ENCODE data around the gene ATP2B2.

ATP2B2 gene

DNA sequence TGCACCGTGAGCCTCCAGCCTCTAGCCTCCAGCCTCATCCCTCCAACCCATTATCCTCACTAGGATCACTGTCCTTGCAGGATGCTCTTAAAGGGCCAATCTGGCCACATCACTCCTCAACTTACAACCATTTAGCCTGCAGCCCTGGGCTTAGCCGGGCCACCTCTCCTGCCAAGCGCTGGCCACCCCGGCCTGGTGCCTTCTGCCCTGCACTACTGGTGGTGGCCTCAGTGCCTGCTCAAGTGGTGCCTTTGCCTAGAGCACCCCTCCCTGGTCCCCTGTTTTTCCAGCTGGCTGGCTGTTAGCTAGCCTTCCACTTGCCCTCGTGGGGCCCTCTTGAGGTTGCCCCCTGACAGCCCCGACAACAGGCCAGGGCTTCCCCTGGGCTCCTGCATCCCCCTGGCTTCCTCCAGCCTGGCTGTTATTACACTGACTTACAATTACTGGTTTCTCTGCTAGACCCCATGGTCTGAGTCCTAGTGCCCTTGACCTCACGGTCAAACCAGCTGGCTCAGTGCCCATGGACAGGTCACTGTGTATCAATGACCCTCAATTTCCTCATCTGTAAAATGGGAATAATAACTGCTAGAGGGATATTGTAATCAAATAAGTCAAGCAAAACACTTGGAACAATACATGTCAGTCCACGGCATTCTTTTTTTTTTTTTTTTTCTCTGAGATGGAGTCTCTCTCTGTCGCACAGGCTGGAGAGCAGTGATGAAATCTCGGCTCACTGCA is 15.5 kb downstream of the ATP2B2 start:
- Histone ChIP-seq H3K27ac (ENCODE audit: poor library complexity, severe bottlenecking) (no peak overlapping the region), H3K9me3 (ENCODE audit: severe bottlenecking) (no peaks in the 10 kb centered on the region), H3K27me3 (ENCODE audit: insufficient read depth, poor library complexity, severe bottlenecking) (peaks cover 2% of the 10 kb centered on the region), H3K4me3 (ENCODE audit: severe bottlenecking) (no peak overlapping the region), H3K4me1 (ENCODE audit: insufficient read depth, poor library complexity, severe bottlenecking) (no peaks in the 10 kb centered on the region), H3K36me3 (ENCODE audit: low read depth) (no peaks in the 10 kb centered on the region)
- no peak for TF ChIP-seq CTCF (IDR thresholded peaks at IDR 0.05; ENCODE audit: poor library complexity, severe bottlenecking)
- no peak for ATAC-seq (ENCODE audit: low read depth)
- DNase-seq (ENCODE audit: low spot score): no peak

GRCh38 chr3:10487988-10488633 is 17.3 kb downstream of the ATP2B2 start:
- no peak for TF ChIP-seq CTCF (IDR thresholded peaks at IDR 0.05; ENCODE audit: poor library complexity, severe bottlenecking)
- DNase-seq (ENCODE audit: low spot score): no peak
- Histone ChIP-seq H3K36me3 (ENCODE audit: low read depth) (no peaks in the 10 kb centered on the region), H3K4me3 (ENCODE audit: severe bottlenecking) (no peak overlapping the region), H3K9me3 (ENCODE audit: severe bottlenecking) (no peaks in the 10 kb centered on the region), H3K27me3 (ENCODE audit: insufficient read depth, poor library complexity, severe bottlenecking) (peaks cover 2% of the 10 kb centered on the region), H3K27ac (ENCODE audit: poor library complexity, severe bottlenecking) (no peak overlapping the region), H3K4me1 (ENCODE audit: insufficient read depth, poor library complexity, severe bottlenecking) (no peaks in the 10 kb centered on the region)
- no peak for ATAC-seq (ENCODE audit: low read depth)

GRCh38 chr3:10485806-10486205 is 19.6 kb downstream of the ATP2B2 start:
- H3K27ac ChIP-seq (ENCODE audit: poor library complexity, severe bottlenecking): no peak overlapping the region
- DNase-seq (ENCODE audit: low spot score) (no peak), ATAC-seq (ENCODE audit: low read depth) (no peak)
- H3K4me1 ChIP-seq (ENCODE audit: insufficient read depth, poor library complexity, severe bottlenecking): no peaks in the 10 kb centered on the region
- no peak overlapping the region for H3K4me3 ChIP-seq (ENCODE audit: severe bottlenecking)
- H3K36me3 ChIP-seq (ENCODE audit: low read depth): no peaks in the 10 kb centered on the region
- H3K27me3 ChIP-seq (ENCODE audit: insufficient read depth, poor library complexity, severe bottlenecking): peaks cover 2% of the 10 kb centered on the region
- no peak for TF ChIP-seq CTCF (IDR thresholded peaks at IDR 0.05; ENCODE audit: poor library complexity, severe bottlenecking)
- H3K9me3 ChIP-seq (ENCODE audit: severe bottlenecking): no peaks in the 10 kb centered on the region

- ATAC-seq (ENCODE audit: low read depth) (0 out of 3 replicates have a peak, but pooled peaks have one; percentile 29), DNase-seq (ENCODE audit: low spot score) (no peak)
- Histone ChIP-seq H3K27me3 (ENCODE audit: insufficient read depth, poor library complexity, severe bottlenecking) (peaks cover 2% of the 10 kb centered on the region), H3K36me3 (ENCODE audit: low read depth) (no peaks in the 10 kb centered on the region), H3K4me1 (ENCODE audit: insufficient read depth, poor library complexity, severe bottlenecking) (no peaks in the 10 kb centered on the region), H3K4me3 (ENCODE audit: severe bottlenecking) (no peak overlapping the region), H3K9me3 (ENCODE audit: severe bottlenecking) (no peaks in the 10 kb centered on the region), H3K27ac (ENCODE audit: poor library complexity, severe bottlenecking) (no peak overlapping the region)
- no peak for TF ChIP-seq CTCF (IDR thresholded peaks at IDR 0.05; ENCODE audit: poor library complexity, severe bottlenecking)
These were observed 20.0 kb downstream of the ATP2B2 start for GRCh38 chr3:10485380-10485779.

GRCh38 chr3:10484709-10485108 is 20.7 kb downstream of the ATP2B2 start:
- Histone ChIP-seq H3K4me3 (ENCODE audit: severe bottlenecking) (no peak overlapping the region), H3K36me3 (ENCODE audit: low read depth) (no peaks in the 10 kb centered on the region), H3K27me3 (ENCODE audit: insufficient read depth, poor library complexity, severe bottlenecking) (peaks cover 2% of the 10 kb centered on the region), H3K27ac (ENCODE audit: poor library complexity, severe bottlenecking) (no peak overlapping the region), H3K4me1 (ENCODE audit: insufficient read depth, poor library complexity, severe bottlenecking) (no peaks in the 10 kb centered on the region), H3K9me3 (ENCODE audit: severe bottlenecking) (no peaks in the 10 kb centered on the region)
- ATAC-seq (ENCODE audit: low read depth): no peak
- TF ChIP-seq CTCF (IDR thresholded peaks at IDR 0.05; ENCODE audit: poor library complexity, severe bottlenecking): no peak
- no peak for DNase-seq (ENCODE audit: low spot score)

Measured in RWPE2 (cell line).